ENCODE measurements around the gene MCMBP. TPM values are rescaled to one million over a fixed set of nuclear protein-coding genes. Genes with fewer than 3 reads are reported as not detected.

The MCMBP gene
- total RNA-seq, 1 experiment from 2014 or later, result 87.1 TPM

GRCh38 chr10:119803264-119803663 lies 69.4 kb downstream of the MCMBP start:
- Histone ChIP-seq H3K4me1 (ENCODE audit: insufficient read depth, low read length) (no peaks in the 10 kb centered on the region), H3K27me3 (ENCODE audit: insufficient read depth, low read length) (no peaks in the 10 kb centered on the region), H3K14ac (ENCODE audit: insufficient read depth, low read length) (no peak overlapping the region), H2AK5ac (ENCODE audit: insufficient read length, low read length) (no peak overlapping the region), H3K23ac (ENCODE audit: insufficient read length, low read depth, low read length) (no peak overlapping the region), H3K18ac (ENCODE audit: insufficient read length, low read depth, low read length) (no peak overlapping the region), H2BK15ac (ENCODE audit: low read depth, low read length) (no peak overlapping the region), H3K79me2 (ENCODE audit: insufficient read depth, low read length) (no peaks in the 10 kb centered on the region), H3T11ph (ENCODE audit: low read length) (no peak overlapping the region), H4K8ac (replicated peaks; ENCODE audit: insufficient read length, low read depth, low read length) (no peak overlapping the region), H3K4me2 (ENCODE audit: insufficient read depth, insufficient read length, low read length) (no peak overlapping the region), H2BK12ac (ENCODE audit: insufficient read length, low read depth, low read length) (no peak overlapping the region), H3K4ac (ENCODE audit: low read depth, low read length) (no peak overlapping the region), H4K91ac (ENCODE audit: insufficient read length, low read depth, low read length) (no peak overlapping the region), H3K9me3 (ENCODE audit: control insufficient read depth, low read depth, low read length) (no peaks in the 10 kb centered on the region), H2BK120ac (ENCODE audit: low read depth, low read length, poor library complexity, severe bottlenecking) (no peak overlapping the region), H3K9ac (ENCODE audit: extremely low read depth, insufficient read length, low read length) (no peak overlapping the region), H3K79me1 (ENCODE audit: insufficient read depth, low read depth, low read length, poor library complexity, severe bottlenecking) (no peaks in the 10 kb centered on the region), H4K20me1 (ENCODE audit: control insufficient read depth, insufficient read depth, insufficient read length) (no peaks in the 10 kb centered on the region), H2BK20ac (ENCODE audit: low read depth, low read length, poor library complexity, severe bottlenecking) (no peak overlapping the region), H3K23me2 (ENCODE audit: insufficient read length, low read depth, low read length, poor library complexity, severe bottlenecking) (no peaks in the 10 kb centered on the region), H2AFZ (ENCODE audit: low read length) (no peak overlapping the region), H3K56ac (ENCODE audit: insufficient read length, low read depth, low read length) (no peak overlapping the region), H4K5ac (ENCODE audit: insufficient read length, low read depth, low read length) (no peak overlapping the region), H3K27ac (ENCODE audit: insufficient read length, low read depth, low read length) (no peak overlapping the region), H2BK5ac (ENCODE audit: insufficient read length, low read length) (no peak overlapping the region)
- Mint-ChIP-seq H3K4me3 (no peak overlapping the region), H3K4me1 (no peaks in the 10 kb centered on the region), H3K36me3 (ENCODE audit: insufficient read depth in 1 of 3, low read depth in 3 of 3) (peaks cover 0 to 13% (median 10%) of the 10 kb centered on the region in 3 experiments; a peak in 4 of 7 replicates), H3K27ac (no peak overlapping the region), H3K9me3 (no peaks in the 10 kb centered on the region), H3K27me3 (ENCODE audit: low read depth) (no peaks in the 10 kb centered on the region)
- no peak for DNase-seq
- WGBS (ENCODE audit: extremely low coverage, insufficient read length, low lambda C conversion rate), result no CpG with 5 or more reads among the region's 1 CpG
- TF ChIP-seq CTCF (conservative IDR thresholded peaks at IDR 0.05), result no peak
